Measurements from ENCODE around the gene CFAP65. TPM values are rescaled to one million over a fixed set of nuclear protein-coding genes. Genes with fewer than 3 reads are reported as not detected.

CFAP65 gene
- total RNA-seq, 1 experiment from 2014 or later: 0.52 TPM

GRCh38 chr2:219076253-219076652 lies 34.9 kb upstream of the CFAP65 start:
- TF ChIP-seq EGR1 (IDR thresholded peaks at IDR 0.05; ENCODE audit: low read depth) (no peak), REST (IDR thresholded peaks at IDR 0.05; ENCODE audit: low read depth) (no peak), POLR2A (IDR thresholded peaks at IDR 0.05; ENCODE audit: borderline replicate concordance, extremely low read depth, insufficient read depth, insufficient read length) (no peak), POLR2AphosphoS5 (IDR thresholded peaks at IDR 0.05; ENCODE audit: low read depth, low read length) (no peak), ZFX (IDR thresholded peaks at IDR 0.05) (no peak), ZNF274 (IDR thresholded peaks at IDR 0.05; ENCODE audit: low read depth, low read length) (no peak), TCF7L2 (IDR thresholded peaks at IDR 0.05; ENCODE audit: borderline replicate concordance, extremely low read depth, insufficient read depth, insufficient read length) (no peak), FOSL1 (IDR thresholded peaks at IDR 0.05; ENCODE audit: low read depth) (no peak), MAX (IDR thresholded peaks at IDR 0.05) (no peak), CTCF (IDR thresholded peaks at IDR 0.05 in 2 of 3, conservative IDR thresholded peaks at IDR 0.05 in 1 of 3; ENCODE audit: borderline replicate concordance in 1 of 3, insufficient read depth in 1 of 3, low read depth in 2 of 3, low read length in 2 of 3) (no peak), SIN3A (IDR thresholded peaks at IDR 0.05; ENCODE audit: low read depth) (no peak)
- Histone ChIP-seq H3K9me3 (ENCODE audit: control insufficient read depth in 1 of 2, insufficient read depth in 1 of 2, low read depth in 1 of 2, low read length in 2 of 2) (no peaks in the 10 kb centered on the region), H3K4me1 (ENCODE audit: control insufficient read depth in 1 of 2, insufficient read depth in 2 of 2, low read length in 2 of 2) (peaks cover 0 to 5% of the 10 kb centered on the region in 2 experiments; a peak in 1 of 4 replicates), H3K27me3 (ENCODE audit: insufficient read depth, low read length) (no peaks in the 10 kb centered on the region), H4K20me1 (ENCODE audit: insufficient read depth) (no peaks in the 10 kb centered on the region), H3K27ac (ENCODE audit: low read depth, low read length) (no peak overlapping the region), H3K9ac (ENCODE audit: low read length) (no peak overlapping the region), H3K4me3 (replicated peaks in 1 of 2; ENCODE audit: low read depth in 1 of 2, low read length in 2 of 2) (no peak overlapping the region), H2AFZ (ENCODE audit: low read depth, low read length, poor library complexity, severe bottlenecking) (no peak overlapping the region), H3K79me2 (ENCODE audit: insufficient read depth, low read length) (no peaks in the 10 kb centered on the region), H3K9me2 (ENCODE audit: insufficient read depth) (no peaks in the 10 kb centered on the region), H3K4me2 (ENCODE audit: low read length) (no peak overlapping the region), H3K36me3 (ENCODE audit: control insufficient read depth in 1 of 2, insufficient read depth in 2 of 2, low read length in 2 of 2) (no peaks in the 10 kb centered on the region; a peak in 1 of 4 replicates)
- no TSS peak for BruUV-seq (replicated peaks)
- CTCF ChIA-PET: interaction anchor here (1.5 to 1.8 kb wide), 3 partner anchors 11 to 79 kb away, joined by 3 to 5 read pairs (median 4); no protein-coding TSS in a partner anchor
- intact Hi-C loops (cut with micrococcal nuclease): no loop called here
- DNase-seq (ENCODE audit: low read depth, low spot score) (no peak), ATAC-seq (no peak)
- RAD21 ChIA-PET (ENCODE audit: low non-redundant PET in 1 of 2, low total read pairs in 2 of 2, uncharacterized antibody in 2 of 2, unreplicated experiment in 2 of 2): no interaction called here
- POLR2A ChIA-PET: no interaction called here
